Subcutaneous abdominal adipose tissue (tissue), 5 donors: ENCODE results near the gene BEST2.
A peak's percentile ranks its signal among the peaks of the same experiment; 100 is the strongest.
"Not testable (repeated sequence)": the region's sequence is repeated elsewhere in the genome, so short reads cannot be mapped to it uniquely, and the experiment has no call there.

Source experiments
- H3K27ac ChIP-seq: one replicate; pipeline ENCODE4 v1.7.0; 2013; ENCODE audit warnings: low read depth, mild to moderate bottlenecking, inconsistent platforms, low read length, moderate library complexity
- H3K27me3 ChIP-seq, 5 donors: one replicate each; pipeline ENCODE4 v1.7.0; 2013; ENCODE audit warnings: low read length in 5 of 5, inconsistent platforms in 1 of 5; ENCODE audit not compliant: control insufficient read depth in 5 of 5, insufficient read depth in 4 of 5
- H3K36me3 ChIP-seq, 5 donors: one replicate each; pipeline ENCODE4 v1.7.0; 2013; ENCODE audit warnings: low read length in 5 of 5; ENCODE audit not compliant: control insufficient read depth in 5 of 5, insufficient read depth in 5 of 5
- H3K4me1 ChIP-seq, 5 donors: one replicate each; pipeline ENCODE4 v1.7.0; 2013; ENCODE audit warnings: low read length in 5 of 5, mild to moderate bottlenecking in 3 of 5, moderate library complexity in 1 of 5; ENCODE audit not compliant: control insufficient read depth in 5 of 5, insufficient read depth in 5 of 5
- H3K4me3 ChIP-seq, 5 donors: one replicate each; pipeline ENCODE4 v1.7.0; 2013; ENCODE audit warnings: low read length in 5 of 5, low read depth in 1 of 5
- H3K9ac ChIP-seq, 5 donors: one replicate each; pipeline ENCODE4 v1.7.0; 2013; ENCODE audit warnings: low read length in 5 of 5, mild to moderate bottlenecking in 4 of 5, moderate library complexity in 3 of 5
- H3K9me3 ChIP-seq, 5 donors: one replicate each; pipeline ENCODE4 v1.7.0; 2013; ENCODE audit warnings: low read length in 5 of 5; ENCODE audit not compliant: control insufficient read depth in 5 of 5
- donor health status: healthy.
- donor health status: healthy.
- donor health status: healthy.
- donor health status: healthy.
- donor health status: healthy.

The BEST2 gene

GRCh38 chr19:12797141-12797587 lies 45.6 kb downstream of the BEST2 start:
- Histone ChIP-seq H3K4me1 (peaks cover 10 to 39% (median 34%) of the 10 kb centered on the region in 5 donors), H3K27ac (no peak overlapping the region)

GRCh38 chr19:12797607-12798006 lies 46.0 kb downstream of the BEST2 start:
- not testable (repeated sequence) for H3K27me3 ChIP-seq, H3K4me3 ChIP-seq, H3K27ac ChIP-seq, H3K9me3 ChIP-seq, H3K9ac ChIP-seq
- Histone ChIP-seq H3K36me3 (peaks cover 0 to 28% (median 15%) of the 10 kb centered on the region in 5 donors), H3K4me1 (peaks cover 10 to 43% (median 38%) of the 10 kb centered on the region in 5 donors)

More at GRCh38 chr19:12797141-12797587, 45.6 kb downstream of the BEST2 start:
- Histone ChIP-seq H3K27me3 (no peaks in the 10 kb centered on the region), H3K36me3 (peaks cover 0 to 28% (median 15%) of the 10 kb centered on the region in 5 donors), H3K4me3 (no peak overlapping the region), H3K9ac (no peak overlapping the region), H3K9me3 (no peaks in the 10 kb centered on the region)

- peak overlapping the region in 1 of 5 donors; percentile 94 for H3K9ac ChIP-seq
- no peaks in the 10 kb centered on the region for H3K9me3 ChIP-seq
- no peaks in the 10 kb centered on the region for H3K27me3 ChIP-seq
- no peak overlapping the region for H3K27ac ChIP-seq
- no peak overlapping the region for H3K4me3 ChIP-seq
- peaks cover 10 to 39% (median 35%) of the 10 kb centered on the region in 5 donors for H3K4me1 ChIP-seq
- peaks cover 0 to 28% (median 15%) of the 10 kb centered on the region in 5 donors for H3K36me3 ChIP-seq
Measured at GRCh38 chr19:12799742-12800465, 48.3 kb downstream of the BEST2 start.

- peaks cover 10 to 39% (median 35%) of the 10 kb centered on the region in 5 donors for H3K4me1 ChIP-seq
- peak overlapping the region in 3 of 5 donors; percentile 56 to 94 (median 92) for H3K9ac ChIP-seq
- no peak overlapping the region for H3K27ac ChIP-seq
- H3K27me3 ChIP-seq: no peaks in the 10 kb centered on the region
- peak overlapping the region; percentile 67 to 97 (median 94) for H3K4me3 ChIP-seq
- no peaks in the 10 kb centered on the region for H3K9me3 ChIP-seq
- peaks cover 0 to 28% (median 15%) of the 10 kb centered on the region in 5 donors for H3K36me3 ChIP-seq
Measured at GRCh38 chr19:12800466-12800770, 48.8 kb downstream of the BEST2 start.

GRCh38 chr19:12800923-12801465 lies 49.4 kb downstream of the BEST2 start:
- Histone ChIP-seq H3K27me3 (no peaks in the 10 kb centered on the region), H3K4me1 (peaks cover 10 to 38% (median 34%) of the 10 kb centered on the region in 5 donors), H3K4me3 (peak overlapping the region; percentile 67 to 97 (median 94)), H3K9me3 (no peaks in the 10 kb centered on the region), H3K36me3 (peaks cover 0 to 28% (median 15%) of the 10 kb centered on the region in 5 donors), H3K27ac (peak overlapping the region; percentile 60), H3K9ac (peak overlapping the region; percentile 56 to 94 (median 85))

GRCh38 chr19:12801466-12802266 lies 50.1 kb downstream of the BEST2 start, which contains the start of the genes PRDX2 and THSD8:
Gene PRDX2 (minus strand): TSS chr19:12801800. CDS start chr19:12801261, 539 bp downstream.
Gene THSD8 (plus strand): TSS chr19:12802069. CDS start chr19:12802072, 3 bp downstream.
- Histone ChIP-seq H3K4me3 (peak within 1 kb of the TSS; percentile 80 to 97 (median 94)), H3K36me3 (peaks cover 0 to 26% (median 15%) of the 10 kb centered on the region in 5 donors), H3K27ac (peak within 1 kb of the TSS; percentile 60), H3K4me1 (peaks cover 8 to 38% (median 36%) of the 10 kb centered on the region in 5 donors), H3K9me3 (no peaks in the 10 kb centered on the region), H3K27me3 (no peaks in the 10 kb centered on the region), H3K9ac (peak within 1 kb of the TSS; percentile 56 to 94 (median 85))

- H3K4me3 ChIP-seq: peak overlapping the region; percentile 79 to 97 (median 94)
- H3K9ac ChIP-seq: peak overlapping the region in 4 of 5 donors; percentile 63 to 94 (median 88)
- no peak overlapping the region for H3K27ac ChIP-seq
Measured at GRCh38 chr19:12802267-12803106, 50.9 kb downstream of the BEST2 start.

GRCh38 chr19:12804051-12804450 lies 52.5 kb downstream of the BEST2 start:
- Histone ChIP-seq H3K36me3 (peaks cover 0 to 15% (median 10%) of the 10 kb centered on the region in 5 donors), H3K9me3 (no peaks in the 10 kb centered on the region), H3K27ac (no peak overlapping the region), H3K9ac (no peak overlapping the region), H3K4me3 (no peak overlapping the region), H3K27me3 (no peaks in the 10 kb centered on the region), H3K4me1 (peaks cover 11 to 45% (median 43%) of the 10 kb centered on the region in 5 donors)

More at GRCh38 chr19:12802267-12803106, 50.9 kb downstream of the BEST2 start:
- Histone ChIP-seq H3K4me1 (peaks cover 11 to 45% (median 43%) of the 10 kb centered on the region in 5 donors), H3K36me3 (peaks cover 0 to 19% (median 12%) of the 10 kb centered on the region in 5 donors), H3K27me3 (no peaks in the 10 kb centered on the region), H3K9me3 (no peaks in the 10 kb centered on the region)
